GM18861 (cell line): Measurements from ENCODE around the gene TNRC6C.
"Not testable (repeated sequence)": the region's sequence is repeated elsewhere in the genome, so short reads cannot be mapped to it uniquely, and the experiment has no call there.

Experiments used
- ATAC-seq: cut with Tn5 transposase; IDR thresholded peaks from one replicate; pipeline ENCODE4 v1.9.1; 2021; ENCODE audit not compliant: unreplicated experiment

The TNRC6C gene

GRCh38 chr17:77929871-77930436, 28.5 kb upstream of the TNRC6C start:
- no peak for ATAC-seq

- no peak for ATAC-seq
These were observed 27.4 kb upstream of the TNRC6C start for GRCh38 chr17:77930780-77931768.

- ATAC-seq: no peak
These were observed 24.6 kb upstream of the TNRC6C start for GRCh38 chr17:77933777-77934398.

- no peak for ATAC-seq
These were observed 23.4 kb upstream of the TNRC6C start for GRCh38 chr17:77935121-77935571.

GRCh38 chr17:77935744-77936143, 22.8 kb upstream of the TNRC6C start:
- ATAC-seq: not testable (repeated sequence)

- ATAC-seq: no peak
These were observed 21.6 kb upstream of the TNRC6C start for GRCh38 chr17:77936881-77937280.

- ATAC-seq: no peak
These were observed 17.5 kb upstream of the TNRC6C start for GRCh38 chr17:77941004-77941403.

- no peak for ATAC-seq
These were observed 16.2 kb upstream of the TNRC6C start for GRCh38 chr17:77942112-77942988.

- ATAC-seq: no peak
These were observed 14.5 kb upstream of the TNRC6C start for GRCh38 chr17:77943971-77944370.

GRCh38 chr17:77944390-77945222, 13.9 kb upstream of the TNRC6C start:
- no peak for ATAC-seq

- no peak for ATAC-seq
These were observed 11.4 kb upstream of the TNRC6C start for GRCh38 chr17:77946900-77947645.

- no peak for ATAC-seq
These were observed 9.8 kb upstream of the TNRC6C start for GRCh38 chr17:77948690-77949114.

GRCh38 chr17:77951123-77951522, 7.4 kb upstream of the TNRC6C start:
- ATAC-seq: no peak

- ATAC-seq: no peak
These were observed 6.1 kb upstream of the TNRC6C start for GRCh38 chr17:77952368-77952767.

GRCh38 chr17:77957235-77957856, 1.2 kb upstream of the TNRC6C start:
- ATAC-seq: no peak

GRCh38 chr17:77958716-77959125, 218 bp downstream of the TNRC6C start:
- ATAC-seq: peak; percentile 10

- ATAC-seq: peak; percentile 1
These were observed 823 bp downstream of the TNRC6C start for GRCh38 chr17:77959126-77959925.
